Osteocyte (in vitro differentiated cells): Measurements from ENCODE around the gene ST7L. TPM values are rescaled to one million over a fixed set of nuclear protein-coding genes. Genes with fewer than 3 reads are reported as not detected.

ENCODE experiments used
- DNase-seq: peaks from one replicate; pipeline ENCODE4 v3.0.0; 2021; ENCODE audit warnings: mixed read lengths; ENCODE audit not compliant: unreplicated experiment; ENCODE audit errors: extremely low spot score
- H3K27ac Mint-ChIP-seq: one replicate; pipeline ENCODE4 v1.8.0; 2021; ENCODE audit warnings: mild to moderate bottlenecking, mixed read lengths; ENCODE audit not compliant: unreplicated experiment
- H3K27me3 Mint-ChIP-seq: one replicate; pipeline ENCODE4 v1.8.0; 2021; ENCODE audit warnings: mixed read lengths; ENCODE audit not compliant: unreplicated experiment
- H3K36me3 Mint-ChIP-seq: one replicate; pipeline ENCODE4 v1.8.0; 2021; ENCODE audit warnings: mixed read lengths; ENCODE audit not compliant: unreplicated experiment
- H3K4me1 Mint-ChIP-seq: one replicate; pipeline ENCODE4 v1.8.0; 2021; ENCODE audit warnings: mixed read lengths; ENCODE audit not compliant: unreplicated experiment
- H3K4me3 Mint-ChIP-seq: one replicate; pipeline ENCODE4 v1.8.0; 2021; ENCODE audit warnings: mild to moderate bottlenecking, moderate library complexity, mixed read lengths; ENCODE audit not compliant: unreplicated experiment
- H3K9me3 Mint-ChIP-seq: one replicate; pipeline ENCODE4 v1.8.0; 2021; ENCODE audit warnings: mixed read lengths; ENCODE audit not compliant: unreplicated experiment
- long read RNA-seq: library from polyadenylated mRNA; unstranded; transcript quantifications from one replicate; pipeline ENCODE4 v2.0.0, GENCODE V29; 2021
- total RNA-seq: library from RNA; stranded (reverse); gene quantifications from 2 replicates; pipeline ENCODE4 v1.2.1, GENCODE V29; 2021
- TF ChIP-seq, protein P1 (sequence below): fragments of 200-600 bp; sonication (generic); IDR thresholded peaks from 2 replicates; pipeline ENCODE4 v1.5.0; 2021; ENCODE audit warnings: antibody characterized with exemption, mild to moderate bottlenecking, moderate library complexity

Gene ST7L, protein sequence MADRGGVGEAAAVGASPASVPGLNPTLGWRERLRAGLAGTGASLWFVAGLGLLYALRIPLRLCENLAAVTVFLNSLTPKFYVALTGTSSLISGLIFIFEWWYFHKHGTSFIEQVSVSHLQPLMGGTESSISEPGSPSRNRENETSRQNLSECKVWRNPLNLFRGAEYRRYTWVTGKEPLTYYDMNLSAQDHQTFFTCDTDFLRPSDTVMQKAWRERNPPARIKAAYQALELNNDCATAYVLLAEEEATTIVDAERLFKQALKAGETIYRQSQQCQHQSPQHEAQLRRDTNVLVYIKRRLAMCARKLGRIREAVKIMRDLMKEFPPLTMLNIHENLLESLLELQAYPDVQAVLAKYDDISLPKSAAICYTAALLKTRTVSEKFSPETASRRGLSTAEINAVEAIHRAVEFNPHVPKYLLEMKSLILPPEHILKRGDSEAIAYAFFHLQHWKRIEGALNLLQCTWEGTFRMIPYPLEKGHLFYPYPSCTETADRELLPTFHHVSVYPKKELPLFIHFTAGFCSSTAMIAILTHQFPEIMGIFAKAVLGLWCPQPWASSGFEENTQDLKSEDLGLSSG
- 22.0 and 22.4 TPM in 2 replicates for total RNA-seq
- long read RNA-seq, full-length matches to known transcripts, result 14 of 35 reads
- long read RNA-seq, partial matches to known transcripts, result 5 of 35 reads
- long read RNA-seq, other reads (novel, unspliced or antisense), result 16 of 35 reads

DNA sequence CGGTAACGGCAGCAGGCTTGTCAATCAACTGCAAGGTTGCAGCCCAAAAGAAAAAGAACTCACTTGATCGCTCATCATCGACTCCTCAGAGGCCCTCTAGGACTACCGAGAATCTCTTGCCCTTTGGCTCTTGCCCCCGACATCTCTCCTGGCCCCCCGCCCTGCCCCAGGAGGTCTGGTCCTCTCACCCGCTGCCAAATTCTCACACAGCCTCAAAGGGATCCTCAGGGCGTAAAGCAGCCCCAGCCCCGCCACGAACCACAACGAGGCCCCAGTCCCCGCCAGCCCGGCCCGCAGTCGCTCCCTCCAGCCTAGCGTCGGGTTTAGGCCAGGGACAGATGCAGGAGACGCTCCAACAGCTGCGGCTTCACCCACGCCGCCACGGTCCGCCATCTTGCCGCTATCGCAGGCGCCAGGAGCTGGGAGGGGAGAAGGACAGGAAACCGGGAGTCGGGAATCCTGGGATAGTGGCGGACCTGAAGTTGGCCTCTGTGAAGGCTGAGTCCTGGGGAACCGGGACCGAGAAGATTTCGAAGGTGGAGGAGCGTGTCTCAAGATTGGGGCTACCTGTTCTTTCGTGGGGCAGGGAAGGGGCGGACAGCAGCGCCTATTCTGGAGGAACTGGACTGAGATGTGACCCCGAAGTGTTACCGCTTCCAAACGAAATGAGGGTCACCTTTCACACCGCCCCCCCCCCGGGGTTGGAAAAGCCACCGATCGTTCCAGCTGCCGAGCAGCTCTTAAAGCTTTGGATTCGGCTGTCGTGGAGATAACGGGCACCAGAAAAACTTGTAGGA, at the start of gene ST7L:
TSS of gene ST7L (minus strand) at position 421 of the 797 bp plus-strand sequence. CDS start at position 393, 28 bp downstream.
- H3K27me3 Mint-ChIP-seq, result no peaks in the 10 kb centered on the region
- peaks cover 4% of the 10 kb centered on the region for H3K36me3 Mint-ChIP-seq
- H3K9me3 Mint-ChIP-seq, result no peaks in the 10 kb centered on the region
- peak within 1 kb of the TSS; percentile 100 for H3K27ac Mint-ChIP-seq
- peak; percentile 88 for DNase-seq
- H3K4me1 Mint-ChIP-seq, result peaks cover 43% of the 10 kb centered on the region
- peak within 1 kb of the TSS; percentile 99 for H3K4me3 Mint-ChIP-seq
- TF ChIP-seq, protein P1, sequence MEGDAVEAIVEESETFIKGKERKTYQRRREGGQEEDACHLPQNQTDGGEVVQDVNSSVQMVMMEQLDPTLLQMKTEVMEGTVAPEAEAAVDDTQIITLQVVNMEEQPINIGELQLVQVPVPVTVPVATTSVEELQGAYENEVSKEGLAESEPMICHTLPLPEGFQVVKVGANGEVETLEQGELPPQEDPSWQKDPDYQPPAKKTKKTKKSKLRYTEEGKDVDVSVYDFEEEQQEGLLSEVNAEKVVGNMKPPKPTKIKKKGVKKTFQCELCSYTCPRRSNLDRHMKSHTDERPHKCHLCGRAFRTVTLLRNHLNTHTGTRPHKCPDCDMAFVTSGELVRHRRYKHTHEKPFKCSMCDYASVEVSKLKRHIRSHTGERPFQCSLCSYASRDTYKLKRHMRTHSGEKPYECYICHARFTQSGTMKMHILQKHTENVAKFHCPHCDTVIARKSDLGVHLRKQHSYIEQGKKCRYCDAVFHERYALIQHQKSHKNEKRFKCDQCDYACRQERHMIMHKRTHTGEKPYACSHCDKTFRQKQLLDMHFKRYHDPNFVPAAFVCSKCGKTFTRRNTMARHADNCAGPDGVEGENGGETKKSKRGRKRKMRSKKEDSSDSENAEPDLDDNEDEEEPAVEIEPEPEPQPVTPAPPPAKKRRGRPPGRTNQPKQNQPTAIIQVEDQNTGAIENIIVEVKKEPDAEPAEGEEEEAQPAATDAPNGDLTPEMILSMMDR, result no peak

DNA sequence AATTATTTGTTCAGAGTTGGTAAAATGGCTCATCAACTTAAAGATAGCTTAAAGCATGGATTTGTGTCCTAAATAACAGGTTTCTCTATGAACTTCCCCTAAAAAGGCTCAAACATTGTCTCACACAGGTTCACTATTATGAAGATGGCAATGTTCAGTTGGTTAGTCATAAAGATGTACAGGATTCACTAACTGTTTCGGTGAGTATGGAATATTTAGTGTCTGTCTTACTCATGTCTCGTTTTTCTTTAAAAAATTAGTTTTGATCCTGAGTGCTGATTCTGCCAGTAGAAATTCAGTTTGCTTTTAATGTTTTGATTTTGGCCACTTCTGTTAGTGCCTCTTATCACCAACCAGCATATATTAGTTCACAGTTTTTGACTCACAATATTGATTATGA, 48.0 kb upstream of the ST7L start:
- Mint-ChIP-seq H3K27ac (peak overlapping the region; percentile 18), H3K4me3 (no peak overlapping the region), H3K9me3 (no peaks in the 10 kb centered on the region), H3K36me3 (peaks cover 51% of the 10 kb centered on the region), H3K27me3 (no peaks in the 10 kb centered on the region), H3K4me1 (peaks cover 5% of the 10 kb centered on the region)
- TF ChIP-seq, protein P1, result no peak
- DNase-seq, result no peak

DNA sequence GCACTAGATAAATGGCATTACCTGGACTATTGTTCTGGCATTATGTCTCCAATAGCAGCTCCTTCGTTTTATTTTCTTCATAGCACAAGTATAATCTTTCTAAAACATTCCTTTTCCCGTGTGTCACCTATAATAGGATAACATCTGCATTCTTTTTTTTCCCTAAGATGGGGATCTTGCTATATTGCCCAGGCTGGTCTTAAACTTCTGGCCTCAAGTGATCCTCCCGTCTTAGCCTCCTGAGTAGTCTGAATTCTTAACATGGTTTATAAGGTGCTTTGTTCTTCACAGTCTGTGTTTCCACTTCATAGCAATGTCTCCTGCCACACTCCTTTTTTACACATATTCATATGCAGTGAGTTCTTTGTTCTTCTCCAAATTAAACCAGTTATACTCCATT, 46.9 kb upstream of the ST7L start:
- H3K4me1 Mint-ChIP-seq, result peaks cover 5% of the 10 kb centered on the region
- no peaks in the 10 kb centered on the region for H3K27me3 Mint-ChIP-seq
- no peak overlapping the region for H3K27ac Mint-ChIP-seq
- no peak for DNase-seq
- H3K9me3 Mint-ChIP-seq, result no peaks in the 10 kb centered on the region
- H3K36me3 Mint-ChIP-seq, result peaks cover 49% of the 10 kb centered on the region
- H3K4me3 Mint-ChIP-seq, result no peak overlapping the region
- TF ChIP-seq, protein P1, result no peak

DNA sequence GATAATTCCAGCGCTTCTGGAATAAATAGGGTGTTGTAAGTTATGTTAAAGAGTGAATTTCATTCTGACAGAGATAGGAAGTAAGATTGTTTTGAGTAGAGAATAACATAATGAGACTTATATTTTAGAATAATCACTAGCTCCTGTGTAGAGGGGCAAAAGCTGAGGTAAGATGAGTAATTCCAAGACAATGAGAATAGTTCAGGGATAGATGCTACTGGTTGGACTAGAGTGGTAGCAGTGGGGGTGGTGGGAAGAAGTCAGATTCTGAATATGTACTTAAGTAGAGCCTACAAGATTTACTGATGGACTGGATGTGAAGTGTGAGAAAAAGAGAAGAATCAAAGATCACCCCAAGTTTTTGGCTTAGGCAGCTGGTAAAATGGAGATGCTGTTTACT, 32.3 kb upstream of the ST7L start:
- DNase-seq, result no peak
- Mint-ChIP-seq H3K36me3 (peaks cover 46% of the 10 kb centered on the region), H3K4me1 (peaks cover 7% of the 10 kb centered on the region), H3K27me3 (no peaks in the 10 kb centered on the region), H3K27ac (no peak overlapping the region), H3K4me3 (no peak overlapping the region), H3K9me3 (no peaks in the 10 kb centered on the region)
- TF ChIP-seq, protein P1, result no peak
